GM12891 (cell line): ENCODE data around the gene ZMIZ1.

Experiments
- PAX5 ChIP-seq: IDR thresholded peaks from 2 replicates; pipeline ENCODE4 v1.6.1; 2011; ENCODE audit warnings: low read length, moderate library complexity, mild to moderate bottlenecking; ENCODE audit not compliant: insufficient read depth, severe bottlenecking
- POLR2A ChIP-seq: IDR thresholded peaks from 2 replicates; pipeline ENCODE4 v1.6.1; 2011; ENCODE audit warnings: low read depth, low read length, control low read depth
- POLR2AphosphoS5 ChIP-seq: IDR thresholded peaks from 2 replicates; pipeline ENCODE4 v1.6.1; 2011; ENCODE audit warnings: low read depth, low read length, control low read depth
- POU2F2 ChIP-seq: IDR thresholded peaks from 2 replicates; pipeline ENCODE4 v1.6.1; 2011; ENCODE audit warnings: low read depth, mild to moderate bottlenecking, control low read depth, low read length, moderate library complexity
- SPI1 ChIP-seq: IDR thresholded peaks from 2 replicates; pipeline ENCODE4 v1.6.1; 2011; ENCODE audit warnings: low read depth, low read length, control low read depth
- TAF1 ChIP-seq: IDR thresholded peaks from 2 replicates; pipeline ENCODE4 v1.6.1; 2011; ENCODE audit warnings: low read depth, low read length, control low read depth

- TF ChIP-seq POLR2AphosphoS5, result no peak
- no peak for TF ChIP-seq POLR2A
- no peak for TF ChIP-seq SPI1
- no peak for TF ChIP-seq TAF1
- no peak for TF ChIP-seq POU2F2
- TF ChIP-seq PAX5, result no peak
Observed at GRCh38 chr10:79313911-79314439, 245.2 kb downstream of the ZMIZ1 start.
